Activated CD4-positive, alpha-beta T cell treated with anti-CD3 and anti-CD28 coated beads for 36 hours (primary cell): ENCODE measurements around the gene PTX4. TPM values are rescaled to one million over a fixed set of nuclear protein-coding genes. Genes with fewer than 3 reads are reported as not detected.
"Not testable (repeated sequence)": the region's sequence is repeated elsewhere in the genome, so short reads cannot be mapped to it uniquely, and the experiment has no call there.

Experiments used
- ATAC-seq: fragments of 200-7000 bp; cut with Tn5 transposase; one replicate; pipeline ENCODE4 v1.10.0; 2021; ENCODE audit warnings: mild to moderate bottlenecking, moderate library complexity
- CTCF ChIA-PET: fragments of 350-600 bp; sonication (Branson Sonifier 250); formaldehyde crosslinking; loops from one replicate; lab custom pipeline; 2021; ENCODE audit warnings: antibody characterized with exemption; lab: Charles Lee
- POLR2A ChIA-PET: fragments of 350-600 bp; sonication (Branson Sonifier 250); formaldehyde crosslinking; loops from one replicate; lab custom pipeline; 2021; ENCODE audit warnings: antibody characterized with exemption, inconsistent platforms; lab: Charles Lee
- DNase-seq: peaks from one replicate; pipeline ENCODE4 v3.0.0-alpha.2; 2020
- H3K27ac Mint-ChIP-seq: one replicate; pipeline ENCODE4 v1.8.0; 2021; ENCODE audit warnings: mixed read lengths
- H3K27me3 Mint-ChIP-seq: one replicate; pipeline ENCODE4 v1.8.0; 2021; ENCODE audit warnings: mixed read lengths
- H3K36me3 Mint-ChIP-seq: one replicate; pipeline ENCODE4 v1.8.0; 2021; ENCODE audit warnings: low read depth, mixed read lengths
- H3K4me1 Mint-ChIP-seq: one replicate; pipeline ENCODE4 v1.8.0; 2021; ENCODE audit warnings: mixed read lengths
- H3K4me3 Mint-ChIP-seq: one replicate; pipeline ENCODE4 v1.8.0; 2021; ENCODE audit warnings: mild to moderate bottlenecking, moderate library complexity, mixed read lengths
- H3K9me3 Mint-ChIP-seq: one replicate; pipeline ENCODE4 v1.8.0; 2021; ENCODE audit warnings: low read depth, mixed read lengths
- intact Hi-C, 2 experiments: fragments of 100-400 bp; cut with DNase I in 1 of 2; cut with micrococcal nuclease in 1 of 2; formaldehyde crosslinking; loops; one replicate each; pipeline versions ENCODE4 v1.14.2 to v1.15.1; 2022 to 2024; cut with DNase I, micrococcal nuclease
- total RNA-seq, 2 experiments: library from RNA; stranded (reverse); gene quantifications; one replicate each; pipeline ENCODE4 v1.2.3, GENCODE V29; 2021

Gene PTX4
- total RNA-seq, 2 experiments from 2014 or later = not detected

GRCh38 chr16:1491327-1491726, 2.6 kb upstream of the PTX4 start:
- POLR2A ChIA-PET = no interaction called here
- no peak for DNase-seq
- no peak overlapping the region for H3K4me3 Mint-ChIP-seq
- CTCF ChIA-PET = interaction anchor here (1.1 kb wide), 1 partner anchor 80 kb away, joined by 3 read pairs; no protein-coding TSS in a partner anchor
- H3K27me3 Mint-ChIP-seq = no peaks in the 10 kb centered on the region
- H3K27ac Mint-ChIP-seq = no peak overlapping the region
- intact Hi-C loops = loop anchor here in 1 of 2 experiments (5.0 kb wide), 1 partner anchor 776 kb away; the partner anchor contains the start of gene RNPS1
- H3K4me1 Mint-ChIP-seq = peaks cover 15% of the 10 kb centered on the region
- peaks cover 4% of the 10 kb centered on the region for H3K36me3 Mint-ChIP-seq
- H3K9me3 Mint-ChIP-seq = no peaks in the 10 kb centered on the region
- no peak for ATAC-seq

- ChIA-PET CTCF (no interaction called here), POLR2A (no interaction called here)
- Mint-ChIP-seq H3K4me3 (no peak overlapping the region), H3K4me1 (peaks cover 10% of the 10 kb centered on the region), H3K27me3 (no peaks in the 10 kb centered on the region), H3K36me3 (peaks cover under 1% of the 10 kb centered on the region), H3K9me3 (no peaks in the 10 kb centered on the region), H3K27ac (no peak overlapping the region)
- intact Hi-C loops = no loop called here
- no peak for ATAC-seq
- no peak for DNase-seq
These were observed 333 bp upstream of the PTX4 start for GRCh38 chr16:1489077-1489476.

- intact Hi-C loops = no loop called here
These were observed 616 bp downstream of the PTX4 start for GRCh38 chr16:1488054-1488601.

GRCh38 chr16:1487395-1488053, 1.2 kb downstream of the PTX4 start:
- Mint-ChIP-seq H3K27ac (no peak overlapping the region), H3K4me1 (peaks cover 3% of the 10 kb centered on the region), H3K27me3 (no peaks in the 10 kb centered on the region), H3K4me3 (no peak overlapping the region), H3K36me3 (no peaks in the 10 kb centered on the region), H3K9me3 (no peaks in the 10 kb centered on the region)
- ChIA-PET POLR2A (no interaction called here), CTCF (interaction anchor here (0.6 kb wide), 1 partner anchor 128 kb away, joined by 3 read pairs; no protein-coding TSS in a partner anchor)
- no peak for DNase-seq
- ATAC-seq = no peak
- intact Hi-C loops = no loop called here

More at GRCh38 chr16:1488054-1488601, 616 bp downstream of the PTX4 start:
- Mint-ChIP-seq H3K27me3 (no peaks in the 10 kb centered on the region), H3K9me3 (no peaks in the 10 kb centered on the region), H3K27ac (no peak overlapping the region), H3K4me3 (no peak overlapping the region), H3K36me3 (no peaks in the 10 kb centered on the region), H3K4me1 (peaks cover 8% of the 10 kb centered on the region)
- no peak for DNase-seq
- ChIA-PET CTCF (no interaction called here), POLR2A (no interaction called here)
- ATAC-seq = no peak

GRCh38 chr16:1486551-1487390, 2.0 kb downstream of the PTX4 start:
- intact Hi-C loops = no loop called here
- H3K36me3 Mint-ChIP-seq = no peaks in the 10 kb centered on the region
- no peaks in the 10 kb centered on the region for H3K9me3 Mint-ChIP-seq
- CTCF ChIA-PET = interaction anchor here (0.6 kb wide), 1 partner anchor 128 kb away, joined by 3 read pairs; no protein-coding TSS in a partner anchor
- H3K27ac Mint-ChIP-seq = no peak overlapping the region
- ATAC-seq (no peak), DNase-seq (no peak)
- no peak overlapping the region for H3K4me3 Mint-ChIP-seq
- no peaks in the 10 kb centered on the region for H3K4me1 Mint-ChIP-seq
- no peaks in the 10 kb centered on the region for H3K27me3 Mint-ChIP-seq
- POLR2A ChIA-PET = no interaction called here

- intact Hi-C loops = no loop called here
- ATAC-seq = no peak
- Mint-ChIP-seq H3K27ac (no peak overlapping the region), H3K4me1 (no peaks in the 10 kb centered on the region), H3K27me3 (no peaks in the 10 kb centered on the region), H3K36me3 (no peaks in the 10 kb centered on the region), H3K9me3 (no peaks in the 10 kb centered on the region), H3K4me3 (no peak overlapping the region)
- DNase-seq = no peak
- CTCF ChIA-PET = no interaction called here
- POLR2A ChIA-PET = no interaction called here
These were observed 2.8 kb downstream of the PTX4 start for GRCh38 chr16:1485847-1486496.

- no peak for DNase-seq
- no peaks in the 10 kb centered on the region for H3K36me3 Mint-ChIP-seq
- H3K4me1 Mint-ChIP-seq = no peaks in the 10 kb centered on the region
- H3K4me3 Mint-ChIP-seq = no peak overlapping the region
- no peak overlapping the region for H3K27ac Mint-ChIP-seq
- intact Hi-C loops = no loop called here
- H3K27me3 Mint-ChIP-seq = no peaks in the 10 kb centered on the region
- no peak for ATAC-seq
- POLR2A ChIA-PET = no interaction called here
- CTCF ChIA-PET = no interaction called here
- H3K9me3 Mint-ChIP-seq = no peaks in the 10 kb centered on the region
These were observed 6.6 kb downstream of the PTX4 start for GRCh38 chr16:1481906-1482835.

GRCh38 chr16:1478937-1479336, 9.8 kb downstream of the PTX4 start:
- POLR2A ChIA-PET, H3K36me3 Mint-ChIP-seq, H3K27ac Mint-ChIP-seq, H3K4me1 Mint-ChIP-seq, ATAC-seq, CTCF ChIA-PET, DNase-seq, H3K9me3 Mint-ChIP-seq, H3K27me3 Mint-ChIP-seq, intact Hi-C loops, H3K4me3 Mint-ChIP-seq: not testable (repeated sequence)

GRCh38 chr16:1477033-1477432, 11.7 kb downstream of the PTX4 start:
- POLR2A ChIA-PET = interaction anchor here (1.0 kb wide), 1 partner anchor 56 kb away, joined by 3 read pairs; the partner anchor contains the start of gene UQCC4
- intact Hi-C loops = no loop called here
- CTCF ChIA-PET = no interaction called here

GRCh38 chr16:1475552-1476114, 13.1 kb downstream of the PTX4 start:
- H3K4me1 Mint-ChIP-seq = peaks cover 22% of the 10 kb centered on the region
- peak overlapping the region; percentile 73 for H3K4me3 Mint-ChIP-seq
- H3K27me3 Mint-ChIP-seq = no peaks in the 10 kb centered on the region
- ATAC-seq = no peak
- no peak for DNase-seq
- ChIA-PET POLR2A (no interaction called here), CTCF (no interaction called here)
- no peaks in the 10 kb centered on the region for H3K36me3 Mint-ChIP-seq
- H3K27ac Mint-ChIP-seq = peak overlapping the region; percentile 81
- intact Hi-C loops = loop anchor here (1.0 to 2.0 kb wide), 11 partner anchors 17 to 351 kb away; partner anchors contain the start of genes TELO2 (in 2 of the 2), UQCC4 (in 2 of the 2), CRAMP1 (in 1 of the 2) and GNPTG (in 1 of the 2)
- no peaks in the 10 kb centered on the region for H3K9me3 Mint-ChIP-seq

More at GRCh38 chr16:1477033-1477432, 11.7 kb downstream of the PTX4 start:
- Mint-ChIP-seq H3K27me3 (no peaks in the 10 kb centered on the region), H3K36me3 (no peaks in the 10 kb centered on the region), H3K4me1 (peaks cover 15% of the 10 kb centered on the region), H3K9me3 (no peaks in the 10 kb centered on the region), H3K27ac (no peak overlapping the region), H3K4me3 (no peak overlapping the region)
- no peak for ATAC-seq
- no peak for DNase-seq
